Measurements from ENCODE around the gene C16orf87.

- TF ChIP-seq CTCF (IDR thresholded peaks at IDR 0.05; ENCODE audit: borderline replicate concordance, extremely low read depth, low read length, poor library complexity, severe bottlenecking) (no peak), EZH2 (IDR thresholded peaks at IDR 0.05; ENCODE audit: borderline replicate concordance, low read depth, low read length, severe bottlenecking) (no peak)
These were observed 13.1 kb upstream of the C16orf87 start for GRCh38 chr16:46843898-46844642.

Measured in DND-41 (cell line).